Occipital lobe (tissue), 2 donors: ENCODE results near the gene SHCBP1L. TPM values are rescaled to one million over a fixed set of nuclear protein-coding genes. Genes with fewer than 3 reads are reported as not detected.

Experiments
- DNase-seq: peaks from one replicate; lab custom pipeline; 2025; lab: John Stamatoyannopoulos, UW
- total RNA-seq: library from RNA; depleted of rRNA; stranded (reverse); fragments of >200 nt; gene quantifications from one replicate; pipeline ENCODE4 v1.2.3, GENCODE V29; 2014

Gene SHCBP1L
- total RNA-seq, 1 donor from 2014 or later = not detected

DNA sequence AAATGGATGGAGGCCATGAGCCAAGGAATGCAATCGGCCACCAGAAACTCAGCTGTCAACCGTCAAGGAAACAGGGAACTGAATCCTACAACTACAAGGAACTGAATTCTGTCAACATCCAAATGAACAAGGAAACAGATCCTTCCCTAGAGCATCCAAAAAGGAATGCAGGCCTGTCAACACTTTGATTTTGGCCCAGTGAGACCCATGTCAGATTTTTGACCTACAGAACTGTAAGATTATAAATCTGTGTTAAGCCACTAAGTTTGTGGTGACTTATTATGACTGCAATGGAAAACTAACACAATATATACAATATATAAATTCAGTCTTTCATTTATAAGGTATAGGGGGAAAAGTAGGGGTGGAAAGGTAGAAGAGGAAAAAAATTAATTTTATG lies 55.3 kb downstream of the SHCBP1L start:
- DNase-seq = no peak

DNA sequence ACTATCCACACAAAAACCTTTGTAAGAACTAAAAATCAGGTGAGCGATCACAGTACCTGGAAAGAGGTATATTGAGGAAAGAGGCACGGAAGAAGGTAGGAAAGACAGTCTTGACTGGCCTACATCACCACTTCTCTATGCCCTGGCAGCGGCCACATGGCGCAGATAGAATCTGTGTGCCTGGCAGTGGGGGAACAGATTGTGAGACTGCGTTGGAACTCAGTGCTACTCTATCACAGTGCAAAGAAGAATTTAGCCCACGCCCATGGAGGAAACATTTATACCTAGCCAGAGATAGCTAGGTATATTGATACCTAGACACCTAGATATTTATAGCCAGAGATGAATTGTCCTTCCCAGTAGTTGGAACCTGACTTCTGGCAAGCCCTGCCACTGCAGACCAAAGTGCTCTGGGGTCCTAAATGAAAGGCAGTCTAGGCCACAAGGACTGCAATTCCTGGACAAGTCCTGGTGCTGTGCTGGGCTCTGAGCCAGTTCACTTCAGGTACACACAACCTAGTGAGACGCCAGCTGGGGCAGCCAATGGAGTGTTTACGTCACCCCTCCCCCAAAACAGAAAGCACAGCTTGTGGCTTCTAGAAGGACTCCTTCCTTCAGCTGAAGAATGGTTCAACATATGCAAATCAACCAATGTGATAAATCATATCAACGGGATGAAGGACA lies 61.9 kb downstream of the SHCBP1L start:
- no peak for DNase-seq

DNA sequence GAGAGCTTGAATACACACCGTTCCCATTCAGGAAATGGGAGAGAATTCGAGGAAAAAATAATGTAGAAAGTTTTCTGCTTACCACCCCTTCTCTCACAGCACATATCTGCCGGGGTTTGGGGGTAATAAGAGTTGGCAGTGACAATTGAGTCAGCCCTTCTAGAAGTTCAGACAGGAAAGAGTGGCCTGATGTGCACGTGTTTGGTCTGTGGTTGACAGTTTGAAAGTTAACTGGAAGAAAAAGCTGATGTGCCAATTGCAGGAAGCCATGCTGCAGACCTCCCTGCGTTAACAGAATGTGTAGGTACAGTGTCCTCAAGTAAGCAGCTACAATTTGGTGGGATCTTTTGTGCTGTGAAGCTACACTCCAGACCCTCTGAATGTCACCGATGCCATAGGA lies 63.0 kb downstream of the SHCBP1L start:
- DNase-seq = no peak

DNA sequence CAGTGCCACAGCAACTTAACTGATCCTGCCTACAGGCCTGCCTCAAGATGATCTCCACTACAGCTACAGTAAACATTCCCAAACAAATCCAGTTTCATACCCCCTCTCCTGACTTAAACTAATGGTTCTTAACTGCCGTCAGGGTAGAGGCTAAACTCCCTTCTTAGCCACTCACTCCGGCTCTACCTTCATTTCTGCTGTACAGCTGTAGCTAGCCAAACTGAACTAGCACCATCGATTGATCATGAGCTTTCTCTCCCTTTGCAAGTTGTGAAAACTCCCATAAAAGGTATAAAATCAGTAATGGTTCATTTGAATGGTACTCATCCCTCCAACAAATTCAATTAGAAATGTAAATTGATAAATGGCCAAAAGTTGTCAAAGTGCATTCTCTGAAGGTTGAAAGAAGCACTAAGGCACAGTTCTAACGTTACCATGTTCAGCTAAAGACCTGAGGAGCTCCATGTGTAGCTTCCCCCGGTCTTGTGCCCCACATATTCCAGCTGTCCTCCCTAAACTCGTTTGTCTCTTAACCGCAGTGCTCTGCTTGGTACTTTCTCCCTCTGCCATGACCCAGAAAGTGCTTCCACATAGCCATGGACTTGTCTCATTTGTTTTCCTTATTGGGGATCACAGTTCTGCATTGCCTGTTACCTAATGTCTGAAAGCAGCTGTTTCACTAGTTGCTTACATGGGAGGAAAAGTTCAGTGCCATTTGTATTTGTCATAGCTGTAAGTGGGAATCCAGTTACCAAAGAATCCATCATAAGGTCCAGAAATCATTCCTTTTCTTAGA lies 64.0 kb downstream of the SHCBP1L start:
- no peak for DNase-seq

DNA sequence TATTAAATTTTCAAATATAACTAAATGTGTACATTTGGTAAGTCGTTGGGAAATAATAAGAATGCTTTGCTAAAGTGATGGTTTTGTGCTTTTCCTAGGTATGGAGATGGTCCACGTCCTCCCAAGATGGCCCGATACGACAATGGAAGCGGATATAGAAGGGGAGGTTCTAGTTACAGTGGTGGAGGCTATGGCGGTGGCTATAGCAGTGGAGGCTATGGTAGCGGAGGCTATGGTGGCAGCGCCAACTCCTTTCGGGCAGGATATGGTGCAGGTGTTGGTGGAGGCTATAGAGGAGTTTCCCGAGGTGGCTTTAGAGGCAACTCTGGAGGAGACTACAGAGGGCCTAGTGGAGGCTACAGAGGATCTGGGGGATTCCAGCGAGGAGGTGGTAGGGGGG lies 66.0 kb downstream of the SHCBP1L start:
- DNase-seq = no peak

DNA sequence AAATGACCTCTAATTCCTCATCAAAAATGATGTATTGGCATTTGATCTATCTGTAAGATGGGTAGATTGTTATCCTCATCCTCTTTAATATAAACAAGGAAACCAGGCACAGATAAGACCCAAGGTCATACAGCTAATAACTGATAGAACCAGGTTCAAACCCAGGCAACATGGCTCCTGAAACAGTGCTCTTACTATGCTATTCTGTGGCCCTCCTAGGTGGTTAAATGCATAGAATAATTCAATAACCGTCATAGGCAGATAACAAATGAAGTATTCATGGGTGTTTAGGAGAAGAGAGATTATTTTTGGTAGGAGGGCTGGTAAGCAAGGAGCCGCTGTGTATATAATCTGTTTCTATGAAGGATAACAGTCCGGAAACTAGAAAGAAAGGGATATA lies 67.4 kb downstream of the SHCBP1L start:
- no peak for DNase-seq

DNA sequence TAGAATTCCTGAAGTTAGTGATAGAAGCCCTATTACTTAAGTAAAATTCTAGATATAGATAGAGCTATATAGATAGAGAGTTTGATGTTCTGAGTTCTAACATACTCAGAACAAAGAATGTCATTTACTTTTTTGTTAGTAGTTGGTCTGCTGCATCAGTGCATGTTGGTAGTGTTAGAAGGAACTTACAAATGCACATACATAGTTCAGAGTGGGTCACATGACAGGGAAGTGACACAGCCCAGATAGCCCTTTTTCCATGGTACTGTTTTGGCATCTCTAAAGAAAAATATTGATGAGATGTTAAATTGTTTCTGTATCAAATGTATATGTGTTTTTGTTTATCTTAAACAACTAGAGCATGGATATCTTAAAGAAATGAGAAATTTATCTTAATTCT lies 68.1 kb downstream of the SHCBP1L start:
- no peak for DNase-seq

DNA sequence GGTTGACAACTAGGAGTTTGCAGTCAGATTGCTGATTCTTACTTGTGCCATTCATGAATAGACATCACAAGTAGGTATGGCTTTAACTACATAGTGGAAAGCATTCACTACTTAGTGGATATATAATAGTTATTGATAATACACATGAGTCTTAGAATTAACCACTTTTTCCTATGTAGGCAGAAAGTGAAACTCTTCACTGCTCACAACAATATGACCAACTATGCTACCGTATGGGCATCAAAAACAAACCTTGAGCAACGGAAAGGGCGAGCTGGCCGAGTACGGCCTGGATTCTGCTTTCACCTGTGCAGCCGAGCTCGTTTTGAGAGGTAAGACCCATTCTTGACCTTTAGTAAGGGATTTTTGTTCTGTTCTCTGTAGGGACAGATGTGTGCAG lies 75.1 kb downstream of the SHCBP1L start:
- no peak for DNase-seq

DNA sequence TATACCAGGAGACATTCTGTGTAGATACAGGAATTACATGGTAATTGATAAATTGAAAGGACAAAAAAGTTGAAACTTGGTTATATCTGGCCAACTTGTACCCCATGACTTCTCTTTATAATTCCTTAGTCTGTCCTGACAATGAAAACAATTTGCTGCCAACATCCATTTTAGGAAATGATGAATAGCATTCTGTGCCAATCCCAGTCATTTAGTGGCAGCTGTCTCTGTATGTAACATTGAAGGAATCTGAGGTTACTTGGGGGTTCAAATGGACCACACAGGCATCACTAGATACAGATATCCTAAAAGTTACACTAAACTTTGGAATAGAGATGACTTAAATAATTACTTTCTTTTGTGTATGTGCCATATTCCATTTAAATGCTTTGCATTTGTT lies 75.6 kb downstream of the SHCBP1L start:
- no peak for DNase-seq

DNA sequence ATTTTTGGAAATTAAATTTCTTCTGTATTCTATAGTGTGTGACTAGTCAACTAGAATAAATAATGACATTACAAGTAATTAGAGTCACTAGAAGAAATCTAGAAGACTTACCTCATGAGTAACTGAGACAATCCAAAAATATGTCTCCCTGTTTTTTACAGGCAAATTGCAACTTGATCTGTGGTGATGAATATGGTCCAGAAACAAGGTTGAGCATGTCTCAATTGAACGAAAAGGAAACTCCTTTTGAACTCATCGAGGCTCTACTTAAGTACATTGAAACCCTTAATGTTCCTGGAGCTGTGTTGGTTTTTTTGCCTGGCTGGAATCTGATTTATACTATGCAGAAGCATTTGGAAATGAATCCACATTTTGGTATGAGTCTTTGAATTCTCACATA lies 77.1 kb downstream of the SHCBP1L start:
- no peak for DNase-seq

DNA sequence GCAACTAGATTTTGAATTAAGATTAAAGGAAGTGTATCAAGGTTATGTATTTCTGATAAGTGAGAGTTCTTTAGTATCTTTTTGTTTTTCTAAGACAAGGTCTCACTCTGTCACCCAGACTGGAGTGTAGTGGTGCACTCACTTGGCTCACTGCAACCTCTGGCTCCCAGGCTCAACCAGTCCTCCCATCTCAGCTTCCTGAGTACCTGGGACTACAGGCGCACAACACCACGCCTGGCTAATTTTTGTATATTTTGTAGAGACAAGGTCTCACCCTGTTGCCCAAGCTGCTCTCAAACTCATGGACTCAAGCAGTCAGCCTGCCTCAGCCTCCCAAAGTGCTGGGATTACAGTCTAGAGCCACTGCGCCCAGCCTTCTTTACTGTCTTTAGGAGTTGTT lies 80.1 kb downstream of the SHCBP1L start:
- DNase-seq = no peak

DNA sequence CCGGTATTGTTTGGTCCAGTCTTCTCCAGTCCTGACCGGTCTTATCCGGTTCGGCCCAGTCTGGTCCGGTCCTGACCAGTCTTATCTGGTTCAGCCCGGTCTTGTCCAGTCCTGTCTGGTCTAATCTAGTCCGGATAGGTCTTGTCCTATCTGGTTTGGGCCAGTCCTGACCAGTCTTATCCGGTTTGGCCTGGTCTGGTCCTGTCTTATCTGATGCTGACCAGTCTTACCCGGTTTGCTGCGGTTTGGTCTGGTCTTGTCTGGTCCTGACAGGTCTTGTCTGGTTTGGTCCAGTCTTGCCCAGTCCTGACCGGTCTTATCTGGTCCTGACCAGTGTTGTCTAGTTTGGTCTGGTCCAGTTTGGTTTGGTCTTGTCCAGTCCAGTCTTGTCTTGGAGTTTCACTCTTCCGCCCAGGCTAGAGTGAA lies 83.7 kb downstream of the SHCBP1L start:
- DNase-seq = no peak

DNA sequence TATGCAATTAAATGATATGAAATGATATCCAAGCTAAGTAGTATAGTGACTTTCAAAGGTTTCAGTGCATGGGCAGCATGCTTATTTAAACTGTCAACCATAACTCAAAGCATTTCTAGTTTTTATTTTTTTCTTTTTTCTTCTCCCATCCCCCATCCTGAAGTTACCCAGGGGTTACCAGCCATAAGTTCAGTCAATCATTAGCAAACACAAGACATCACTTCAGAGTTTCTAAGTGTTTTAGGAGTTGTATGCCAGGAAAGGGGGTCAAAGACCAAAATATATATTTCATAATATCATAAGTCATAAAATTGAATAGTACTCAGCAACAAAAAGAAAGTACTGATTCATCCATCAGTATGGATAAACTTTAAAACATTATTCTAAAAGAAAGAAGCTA lies 85.1 kb downstream of the SHCBP1L start:
- no peak for DNase-seq

DNA sequence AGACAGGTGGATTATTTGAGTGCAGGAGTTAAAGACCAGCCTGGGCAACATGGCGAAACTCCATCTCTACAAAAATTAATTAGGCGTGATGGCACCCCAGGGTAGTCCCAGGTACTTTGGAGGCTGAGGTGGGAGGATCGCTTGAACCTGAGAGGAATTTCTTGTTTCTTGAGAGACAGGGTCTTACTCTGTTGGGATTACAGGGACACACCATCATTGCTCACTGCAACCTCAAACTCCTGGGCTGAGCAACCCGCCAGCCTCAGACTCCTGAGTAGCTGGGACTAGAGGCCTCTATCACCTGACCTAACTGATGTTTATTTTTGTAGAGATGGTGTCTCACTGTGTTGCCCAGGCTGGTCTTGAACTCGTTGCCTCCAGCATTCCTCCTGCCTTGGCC lies 89.0 kb downstream of the SHCBP1L start:
- DNase-seq = no peak

DNA sequence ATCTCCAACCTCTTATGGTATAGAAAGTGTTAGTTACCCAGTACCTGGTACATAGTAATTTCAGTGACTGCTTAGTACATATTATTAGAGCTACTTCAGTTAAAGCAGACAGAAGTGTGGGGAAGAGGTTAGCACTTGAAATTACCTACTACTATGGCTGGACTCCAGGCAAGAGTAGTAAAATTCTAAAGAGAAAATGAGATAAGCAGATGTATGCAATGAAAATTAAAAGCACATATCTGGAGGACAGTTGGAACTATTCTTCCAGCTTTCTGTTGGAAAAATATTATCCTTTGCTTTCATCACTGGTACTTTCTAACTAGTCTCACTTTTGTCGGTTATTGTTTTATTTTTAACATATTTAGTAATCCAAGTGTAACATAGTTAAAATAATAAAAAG lies 90.1 kb downstream of the SHCBP1L start:
- no peak for DNase-seq

DNA sequence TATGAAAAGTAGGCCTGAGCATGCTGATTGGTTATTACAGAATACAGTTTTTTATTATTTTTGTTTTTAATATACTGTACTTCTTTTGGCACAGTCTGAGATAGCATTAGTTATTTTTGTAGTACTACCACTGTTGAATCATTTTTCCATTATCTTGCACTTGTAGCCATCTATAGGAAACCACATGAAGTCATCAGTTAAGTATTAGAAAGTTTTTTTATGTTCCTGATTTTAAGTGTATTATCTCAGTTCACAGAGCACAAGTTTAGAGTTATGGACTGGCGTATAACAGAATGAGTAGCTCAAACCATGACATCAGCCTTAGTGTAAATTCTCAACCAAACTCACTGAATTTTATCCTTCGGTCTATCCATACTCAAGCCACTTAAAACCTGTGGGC lies 91.0 kb downstream of the SHCBP1L start:
- DNase-seq = no peak

DNA sequence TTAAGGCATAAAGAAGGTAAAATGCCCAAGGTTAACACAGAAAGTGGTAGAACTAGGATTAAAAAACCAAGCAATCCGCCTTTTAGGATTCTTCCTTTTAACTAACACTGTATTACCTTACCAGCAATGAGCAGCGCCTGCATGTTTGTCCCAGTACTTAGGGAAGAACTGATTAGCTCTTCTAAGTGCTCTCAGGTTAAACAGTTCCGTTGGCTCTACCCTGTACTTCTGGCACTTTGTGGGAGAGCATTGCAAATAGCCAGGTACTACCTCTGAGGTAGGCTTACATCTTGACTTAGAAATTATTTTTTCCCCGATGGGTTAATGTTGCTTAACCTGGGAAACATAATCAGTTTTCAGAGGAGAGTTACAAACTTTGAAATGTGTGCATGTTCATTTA lies 92.3 kb downstream of the SHCBP1L start:
- DNase-seq = no peak

DNA sequence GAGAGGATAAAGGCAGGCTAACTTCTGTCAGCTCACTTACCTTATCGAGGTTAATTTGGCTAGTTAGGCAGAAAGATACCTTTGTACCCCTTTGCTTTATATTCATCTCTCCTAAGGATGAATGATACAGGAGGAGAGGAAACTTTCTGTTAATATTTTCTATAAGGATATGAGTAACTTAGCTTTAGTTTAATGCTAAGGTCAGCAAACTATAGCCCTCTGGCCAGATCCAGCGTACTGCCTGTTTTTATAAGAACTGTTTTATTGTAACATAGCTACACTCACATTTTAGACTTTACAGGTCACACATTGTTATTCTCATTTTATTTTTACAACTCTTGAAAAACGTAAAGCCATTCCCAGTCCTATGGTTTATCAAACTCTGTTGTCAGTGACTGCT lies 95.8 kb downstream of the SHCBP1L start:
- no peak for DNase-seq

DNA sequence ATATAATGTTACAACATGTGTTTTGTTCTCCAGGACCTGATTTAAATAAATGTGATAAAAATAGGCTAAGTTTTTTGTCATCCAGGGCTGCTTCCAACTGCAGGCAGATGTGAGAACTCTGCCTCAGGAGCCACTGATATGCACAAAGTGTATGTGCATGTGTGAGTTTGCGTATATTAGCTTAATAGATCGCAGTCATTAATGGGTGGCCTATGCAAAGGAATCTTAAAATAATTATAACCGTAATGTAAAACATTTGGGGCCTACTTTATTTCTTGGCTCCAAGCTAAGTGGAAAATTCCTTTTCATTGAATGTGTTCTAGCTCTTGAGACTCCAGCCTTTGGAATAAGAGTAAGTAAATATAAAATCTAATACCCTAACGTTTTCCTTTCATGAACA lies 97.1 kb downstream of the SHCBP1L start:
- DNase-seq = no peak

DNA sequence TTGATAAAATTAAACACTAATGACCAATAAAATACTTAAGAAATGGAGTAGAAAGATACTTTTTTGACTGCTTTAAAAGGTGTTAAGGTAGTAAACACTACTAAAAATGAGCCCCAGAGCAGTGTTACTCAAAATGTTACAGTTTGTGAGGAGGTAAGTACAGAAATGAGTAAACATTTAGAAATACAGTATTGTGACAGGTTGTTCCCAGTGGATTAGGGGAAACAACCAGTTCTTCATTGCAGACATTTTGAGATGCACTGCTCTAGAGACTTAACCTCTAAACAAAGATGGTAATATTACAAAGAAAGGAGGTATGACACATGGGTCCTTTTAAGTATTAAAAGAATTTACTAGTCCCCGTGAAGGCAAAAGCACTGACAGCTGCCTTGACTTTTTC lies 101.1 kb downstream of the SHCBP1L start:
- no peak for DNase-seq

DNA sequence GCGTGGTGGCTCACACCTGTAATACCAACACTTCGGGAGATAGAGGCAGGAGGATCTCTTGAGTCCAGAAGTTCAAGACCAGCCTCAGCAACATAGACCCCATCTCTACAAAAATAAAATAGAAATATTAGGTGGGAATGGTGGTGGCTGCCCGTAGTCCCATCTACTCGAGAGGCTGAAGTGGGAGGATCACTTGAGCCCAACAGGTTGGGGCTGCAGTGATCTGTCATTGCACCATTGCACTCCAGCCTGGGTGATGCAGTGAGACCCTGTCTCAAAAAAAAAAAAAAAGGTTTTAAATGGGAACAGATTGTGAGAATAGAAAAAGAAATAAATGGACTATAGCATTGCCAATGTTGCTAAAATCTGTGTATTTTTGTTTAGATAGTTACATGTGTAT lies 102.6 kb downstream of the SHCBP1L start:
- no peak for DNase-seq
